Measurements from ENCODE around the gene RGS9.

DNA sequence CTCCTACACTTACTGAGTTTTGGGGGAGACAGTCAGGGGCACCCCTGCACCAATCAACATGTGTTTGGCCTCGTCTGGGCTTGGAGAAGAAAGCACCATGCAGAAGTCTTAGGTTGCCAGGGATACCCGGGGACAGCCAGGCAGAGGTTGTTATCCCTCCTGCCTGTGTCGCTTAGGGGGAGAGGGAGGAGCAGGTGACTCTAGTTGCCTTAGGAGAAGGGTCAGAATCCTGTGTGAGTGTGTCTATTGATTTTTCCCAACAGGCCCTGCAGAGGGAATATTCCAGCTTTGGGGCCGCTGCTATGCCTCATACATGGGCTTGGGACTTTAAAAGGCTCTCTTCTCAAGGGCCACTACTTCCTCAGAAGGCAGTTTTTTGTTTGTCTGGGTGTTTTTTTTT is 89.1 kb downstream of the RGS9 start:
- TF ChIP-seq, protein P1, sequence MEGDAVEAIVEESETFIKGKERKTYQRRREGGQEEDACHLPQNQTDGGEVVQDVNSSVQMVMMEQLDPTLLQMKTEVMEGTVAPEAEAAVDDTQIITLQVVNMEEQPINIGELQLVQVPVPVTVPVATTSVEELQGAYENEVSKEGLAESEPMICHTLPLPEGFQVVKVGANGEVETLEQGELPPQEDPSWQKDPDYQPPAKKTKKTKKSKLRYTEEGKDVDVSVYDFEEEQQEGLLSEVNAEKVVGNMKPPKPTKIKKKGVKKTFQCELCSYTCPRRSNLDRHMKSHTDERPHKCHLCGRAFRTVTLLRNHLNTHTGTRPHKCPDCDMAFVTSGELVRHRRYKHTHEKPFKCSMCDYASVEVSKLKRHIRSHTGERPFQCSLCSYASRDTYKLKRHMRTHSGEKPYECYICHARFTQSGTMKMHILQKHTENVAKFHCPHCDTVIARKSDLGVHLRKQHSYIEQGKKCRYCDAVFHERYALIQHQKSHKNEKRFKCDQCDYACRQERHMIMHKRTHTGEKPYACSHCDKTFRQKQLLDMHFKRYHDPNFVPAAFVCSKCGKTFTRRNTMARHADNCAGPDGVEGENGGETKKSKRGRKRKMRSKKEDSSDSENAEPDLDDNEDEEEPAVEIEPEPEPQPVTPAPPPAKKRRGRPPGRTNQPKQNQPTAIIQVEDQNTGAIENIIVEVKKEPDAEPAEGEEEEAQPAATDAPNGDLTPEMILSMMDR (IDR thresholded peaks at IDR 0.05) = no peak
- no peak for TF ChIP-seq EZH2 (IDR thresholded peaks at IDR 0.05; ENCODE audit: borderline replicate concordance, insufficient read depth, low read depth, low read length, poor library complexity, severe bottlenecking)
